Activated T-cell treated with anti-CD3 and anti-CD28 coated beads, Interleukin-2, amount 50 U/mL, for 4 hours (primary cell): ENCODE measurements around the gene RAP1GAP2. TPM values are rescaled to one million over a fixed set of nuclear protein-coding genes. Genes with fewer than 3 reads are reported as not detected.

Experiments used
- ATAC-seq, 2 donors: fragments of 200-7000 bp; cut with Tn5 transposase; one replicate each; pipeline ENCODE4 v1.10.0; 2021
- DNase-seq: peaks from one replicate; pipeline ENCODE4 v3.0.0-alpha.2; 2020
- H3K27me3 Mint-ChIP-seq: one replicate; pipeline ENCODE4 v1.8.0; 2021; ENCODE audit warnings: low read depth, mixed read lengths
- H3K36me3 Mint-ChIP-seq: one replicate; pipeline ENCODE4 v1.8.0; 2022; ENCODE audit warnings: mixed read lengths; ENCODE audit not compliant: insufficient read depth
- H3K4me1 Mint-ChIP-seq: one replicate; pipeline ENCODE4 v1.8.0; 2021; ENCODE audit warnings: low read depth, mixed read lengths
- H3K4me3 Mint-ChIP-seq: one replicate; pipeline ENCODE4 v1.8.0; 2021; ENCODE audit warnings: mild to moderate bottlenecking, moderate library complexity, mixed read lengths
- H3K9me3 Mint-ChIP-seq: one replicate; pipeline ENCODE4 v1.8.0; 2021; ENCODE audit warnings: mixed read lengths
- total RNA-seq, 3 donors: library from RNA; stranded (reverse); gene quantifications; one replicate each; pipeline ENCODE4 v1.2.1, GENCODE V29; 2021

RAP1GAP2 gene
- total RNA-seq, 3 donors from 2014 or later = 0.29 to 1.6 (median 1.2) TPM

- Mint-ChIP-seq H3K4me3 (no peak overlapping the region), H3K9me3 (no peaks in the 10 kb centered on the region), H3K36me3 (peaks cover 3% of the 10 kb centered on the region), H3K4me1 (peaks cover 3% of the 10 kb centered on the region), H3K27me3 (no peaks in the 10 kb centered on the region)
- ATAC-seq = no peak
- no peak for DNase-seq
Measured at GRCh38 chr17:2862197-2862596, 66.0 kb downstream of the RAP1GAP2 start.

- DNase-seq (no peak), ATAC-seq (no peak)
- Mint-ChIP-seq H3K4me3 (no peak overlapping the region), H3K4me1 (peaks cover 3% of the 10 kb centered on the region), H3K36me3 (peaks cover 8% of the 10 kb centered on the region), H3K9me3 (no peaks in the 10 kb centered on the region), H3K27me3 (no peaks in the 10 kb centered on the region)
Measured at GRCh38 chr17:2863204-2863603, 67.0 kb downstream of the RAP1GAP2 start.

- H3K36me3 Mint-ChIP-seq = peaks cover 8% of the 10 kb centered on the region
- no peaks in the 10 kb centered on the region for H3K27me3 Mint-ChIP-seq
- peaks cover 6% of the 10 kb centered on the region for H3K4me1 Mint-ChIP-seq
- H3K9me3 Mint-ChIP-seq = no peaks in the 10 kb centered on the region
- ATAC-seq (no peak), DNase-seq (no peak)
- no peak overlapping the region for H3K4me3 Mint-ChIP-seq
Measured at GRCh38 chr17:2865228-2865627, 69.0 kb downstream of the RAP1GAP2 start.

GRCh38 chr17:2867441-2868424 is 71.5 kb downstream of the RAP1GAP2 start:
- Mint-ChIP-seq H3K4me1 (peaks cover 2% of the 10 kb centered on the region), H3K36me3 (peaks cover 8% of the 10 kb centered on the region), H3K27me3 (no peaks in the 10 kb centered on the region), H3K9me3 (no peaks in the 10 kb centered on the region), H3K4me3 (no peak overlapping the region)
- ATAC-seq (no peak), DNase-seq (no peak)

- no peak for DNase-seq
- Mint-ChIP-seq H3K9me3 (no peaks in the 10 kb centered on the region), H3K27me3 (no peaks in the 10 kb centered on the region), H3K4me1 (peaks cover 5% of the 10 kb centered on the region), H3K36me3 (peaks cover 10% of the 10 kb centered on the region), H3K4me3 (no peak overlapping the region)
- ATAC-seq = no peak
Measured at GRCh38 chr17:2869604-2870003, 73.4 kb downstream of the RAP1GAP2 start.

- ATAC-seq (no peak), DNase-seq (no peak)
- Mint-ChIP-seq H3K36me3 (peaks cover 9% of the 10 kb centered on the region), H3K4me1 (peaks cover 5% of the 10 kb centered on the region), H3K9me3 (no peaks in the 10 kb centered on the region), H3K27me3 (no peaks in the 10 kb centered on the region), H3K4me3 (no peak overlapping the region)
Measured at GRCh38 chr17:2871205-2871604, 75.0 kb downstream of the RAP1GAP2 start.

GRCh38 chr17:2871720-2872119 is 75.5 kb downstream of the RAP1GAP2 start:
- H3K9me3 Mint-ChIP-seq = no peaks in the 10 kb centered on the region
- peaks cover 11% of the 10 kb centered on the region for H3K36me3 Mint-ChIP-seq
- no peak for ATAC-seq
- no peak overlapping the region for H3K4me3 Mint-ChIP-seq
- DNase-seq = no peak
- H3K27me3 Mint-ChIP-seq = no peaks in the 10 kb centered on the region
- peaks cover 5% of the 10 kb centered on the region for H3K4me1 Mint-ChIP-seq

- no peaks in the 10 kb centered on the region for H3K27me3 Mint-ChIP-seq
- peaks cover 11% of the 10 kb centered on the region for H3K36me3 Mint-ChIP-seq
- DNase-seq (no peak), ATAC-seq (no peak)
- no peaks in the 10 kb centered on the region for H3K9me3 Mint-ChIP-seq
- peaks cover 5% of the 10 kb centered on the region for H3K4me1 Mint-ChIP-seq
- H3K4me3 Mint-ChIP-seq = no peak overlapping the region
Measured at GRCh38 chr17:2872282-2872681, 76.0 kb downstream of the RAP1GAP2 start.

- no peaks in the 10 kb centered on the region for H3K27me3 Mint-ChIP-seq
- ATAC-seq = no peak
- H3K36me3 Mint-ChIP-seq = peaks cover 6% of the 10 kb centered on the region
- H3K4me1 Mint-ChIP-seq = peaks cover 11% of the 10 kb centered on the region
- DNase-seq = no peak
- H3K4me3 Mint-ChIP-seq = no peak overlapping the region
- no peaks in the 10 kb centered on the region for H3K9me3 Mint-ChIP-seq
Measured at GRCh38 chr17:2874189-2874686, 78.0 kb downstream of the RAP1GAP2 start.

- ATAC-seq = no peak
- Mint-ChIP-seq H3K27me3 (no peaks in the 10 kb centered on the region), H3K4me3 (no peak overlapping the region), H3K36me3 (peaks cover 6% of the 10 kb centered on the region), H3K4me1 (peaks cover 18% of the 10 kb centered on the region), H3K9me3 (no peaks in the 10 kb centered on the region)
- DNase-seq = no peak
Measured at GRCh38 chr17:2875608-2876007, 79.4 kb downstream of the RAP1GAP2 start.

- ATAC-seq = no peak
- H3K9me3 Mint-ChIP-seq = no peaks in the 10 kb centered on the region
- DNase-seq = no peak
- no peak overlapping the region for H3K4me3 Mint-ChIP-seq
- H3K4me1 Mint-ChIP-seq = peaks cover 18% of the 10 kb centered on the region
- peaks cover 6% of the 10 kb centered on the region for H3K36me3 Mint-ChIP-seq
- H3K27me3 Mint-ChIP-seq = no peaks in the 10 kb centered on the region
Measured at GRCh38 chr17:2876467-2876866, 80.2 kb downstream of the RAP1GAP2 start.

- Mint-ChIP-seq H3K4me3 (no peak overlapping the region), H3K4me1 (peaks cover 24% of the 10 kb centered on the region)
- ATAC-seq = no peak
Measured at GRCh38 chr17:2878751-2879254, 82.6 kb downstream of the RAP1GAP2 start.

GRCh38 chr17:2880050-2880449 is 83.8 kb downstream of the RAP1GAP2 start:
- no peak for ATAC-seq
- H3K4me3 Mint-ChIP-seq = no peak overlapping the region

More at GRCh38 chr17:2878751-2879254, 82.6 kb downstream of the RAP1GAP2 start:
- no peak for DNase-seq
- H3K27me3 Mint-ChIP-seq = no peaks in the 10 kb centered on the region
- H3K9me3 Mint-ChIP-seq = no peaks in the 10 kb centered on the region
- peaks cover 6% of the 10 kb centered on the region for H3K36me3 Mint-ChIP-seq

GRCh38 chr17:2881295-2881694 is 85.1 kb downstream of the RAP1GAP2 start:
- ATAC-seq = no peak
- no peaks in the 10 kb centered on the region for H3K9me3 Mint-ChIP-seq
- H3K27me3 Mint-ChIP-seq = no peaks in the 10 kb centered on the region
- H3K4me1 Mint-ChIP-seq = peaks cover 24% of the 10 kb centered on the region
- DNase-seq = no peak
- H3K4me3 Mint-ChIP-seq = no peak overlapping the region
- H3K36me3 Mint-ChIP-seq = peaks cover 2% of the 10 kb centered on the region

More at GRCh38 chr17:2880050-2880449, 83.8 kb downstream of the RAP1GAP2 start:
- DNase-seq = no peak
- Mint-ChIP-seq H3K27me3 (no peaks in the 10 kb centered on the region), H3K4me1 (peaks cover 24% of the 10 kb centered on the region), H3K9me3 (no peaks in the 10 kb centered on the region), H3K36me3 (peaks cover 5% of the 10 kb centered on the region)
